Measurements from ENCODE around the gene ERBB4.

Gene ERBB4

DNA sequence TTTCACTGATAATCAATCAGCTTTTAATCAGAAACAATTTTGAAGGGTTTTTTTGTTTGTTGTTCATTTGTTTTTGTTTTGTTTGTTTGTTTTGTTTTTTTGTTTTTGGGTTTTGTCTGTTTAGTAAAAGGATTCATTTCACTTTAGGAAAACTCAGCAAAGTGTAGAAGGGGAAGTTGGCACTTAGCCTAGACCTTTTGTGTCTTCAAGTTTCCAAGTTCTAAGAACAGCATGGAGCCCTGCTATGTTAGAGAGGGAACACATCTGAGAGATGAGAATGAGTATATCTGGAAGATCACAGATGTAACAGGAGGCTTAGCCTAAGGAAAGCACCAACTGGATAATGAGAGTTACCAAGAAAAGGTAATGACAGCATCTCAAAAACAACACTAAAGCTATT, 501.5 kb downstream of the ERBB4 start:
- Histone ChIP-seq H3K9me3 (ENCODE audit: severe bottlenecking) (no peaks in the 10 kb centered on the region), H3K36me3 (no peaks in the 10 kb centered on the region), H3K27ac (no peak overlapping the region), H3K27me3 (ENCODE audit: insufficient read depth, low read depth, severe bottlenecking) (no peaks in the 10 kb centered on the region), H3K4me3 (ENCODE audit: low read depth, low read length) (no peak overlapping the region)
- DNase-seq: no peak
- TF ChIP-seq, protein P1, sequence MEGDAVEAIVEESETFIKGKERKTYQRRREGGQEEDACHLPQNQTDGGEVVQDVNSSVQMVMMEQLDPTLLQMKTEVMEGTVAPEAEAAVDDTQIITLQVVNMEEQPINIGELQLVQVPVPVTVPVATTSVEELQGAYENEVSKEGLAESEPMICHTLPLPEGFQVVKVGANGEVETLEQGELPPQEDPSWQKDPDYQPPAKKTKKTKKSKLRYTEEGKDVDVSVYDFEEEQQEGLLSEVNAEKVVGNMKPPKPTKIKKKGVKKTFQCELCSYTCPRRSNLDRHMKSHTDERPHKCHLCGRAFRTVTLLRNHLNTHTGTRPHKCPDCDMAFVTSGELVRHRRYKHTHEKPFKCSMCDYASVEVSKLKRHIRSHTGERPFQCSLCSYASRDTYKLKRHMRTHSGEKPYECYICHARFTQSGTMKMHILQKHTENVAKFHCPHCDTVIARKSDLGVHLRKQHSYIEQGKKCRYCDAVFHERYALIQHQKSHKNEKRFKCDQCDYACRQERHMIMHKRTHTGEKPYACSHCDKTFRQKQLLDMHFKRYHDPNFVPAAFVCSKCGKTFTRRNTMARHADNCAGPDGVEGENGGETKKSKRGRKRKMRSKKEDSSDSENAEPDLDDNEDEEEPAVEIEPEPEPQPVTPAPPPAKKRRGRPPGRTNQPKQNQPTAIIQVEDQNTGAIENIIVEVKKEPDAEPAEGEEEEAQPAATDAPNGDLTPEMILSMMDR (IDR thresholded peaks at IDR 0.05; ENCODE audit: low read depth, low read length): no peak

DNA sequence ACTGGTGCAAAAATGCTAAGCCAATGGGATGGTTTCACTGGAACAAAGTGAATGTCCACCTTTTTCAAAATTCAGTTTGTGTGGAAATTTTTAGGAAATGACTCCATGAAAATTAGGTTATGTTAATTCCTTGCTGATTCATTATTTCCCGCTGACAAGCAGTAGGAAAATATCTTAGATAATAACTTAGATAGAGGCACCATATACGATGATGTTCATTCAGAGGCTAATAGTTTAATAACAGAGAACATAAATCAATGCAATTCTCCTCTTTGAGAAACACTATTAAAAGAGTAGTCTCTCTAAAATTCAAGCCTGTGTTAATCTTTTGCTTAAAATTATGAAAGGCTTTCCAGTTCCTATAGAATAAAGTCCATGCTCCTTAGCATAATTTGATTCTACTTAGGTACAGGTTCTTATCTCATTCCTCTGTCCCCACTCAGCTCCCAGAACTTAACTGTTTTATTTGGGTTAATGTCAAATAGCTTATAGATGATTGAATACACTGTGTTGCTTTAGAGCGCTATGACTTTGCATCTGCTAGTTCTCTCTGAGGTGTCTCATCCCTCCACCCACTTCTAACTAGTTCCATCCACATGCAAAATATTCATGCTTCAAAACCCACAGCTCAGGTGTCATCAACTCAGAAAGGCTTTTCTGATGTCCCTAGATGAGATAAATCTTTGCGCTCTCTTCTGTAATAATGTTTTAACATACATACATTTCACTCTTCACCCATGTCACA, 503.6 kb downstream of the ERBB4 start:
- Histone ChIP-seq H3K36me3 (no peaks in the 10 kb centered on the region), H3K4me3 (ENCODE audit: low read depth, low read length) (no peak overlapping the region), H3K27me3 (ENCODE audit: insufficient read depth, low read depth, severe bottlenecking) (no peaks in the 10 kb centered on the region), H3K27ac (no peak overlapping the region), H3K9me3 (ENCODE audit: severe bottlenecking) (no peaks in the 10 kb centered on the region)
- DNase-seq: no peak
- TF ChIP-seq, protein P1 (IDR thresholded peaks at IDR 0.05; ENCODE audit: low read depth, low read length): no peak

DNA sequence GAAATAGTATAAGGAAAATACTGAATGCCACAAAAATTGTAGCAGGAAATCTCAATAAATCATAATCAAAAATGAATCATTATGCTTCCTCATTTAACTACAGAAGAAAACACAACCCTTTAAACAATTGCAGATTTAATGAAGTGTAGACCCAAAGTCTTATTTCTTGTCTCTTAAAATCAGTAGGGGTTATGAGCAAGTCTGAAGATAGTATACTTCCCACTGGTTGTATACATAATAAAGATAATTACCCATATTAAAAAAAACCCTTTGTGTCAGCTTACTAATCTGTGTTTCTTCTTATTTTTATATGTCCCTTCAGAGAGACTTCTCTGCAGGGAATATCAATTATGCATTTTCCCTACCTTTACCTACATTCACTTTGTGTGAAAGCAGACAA, 504.7 kb downstream of the ERBB4 start:
- Histone ChIP-seq H3K36me3 (no peaks in the 10 kb centered on the region), H3K27me3 (ENCODE audit: insufficient read depth, low read depth, severe bottlenecking) (no peaks in the 10 kb centered on the region), H3K27ac (no peak overlapping the region), H3K9me3 (ENCODE audit: severe bottlenecking) (no peaks in the 10 kb centered on the region), H3K4me3 (ENCODE audit: low read depth, low read length) (no peak overlapping the region)
- TF ChIP-seq, protein P1 (IDR thresholded peaks at IDR 0.05; ENCODE audit: low read depth, low read length): no peak
- no peak for DNase-seq

DNA sequence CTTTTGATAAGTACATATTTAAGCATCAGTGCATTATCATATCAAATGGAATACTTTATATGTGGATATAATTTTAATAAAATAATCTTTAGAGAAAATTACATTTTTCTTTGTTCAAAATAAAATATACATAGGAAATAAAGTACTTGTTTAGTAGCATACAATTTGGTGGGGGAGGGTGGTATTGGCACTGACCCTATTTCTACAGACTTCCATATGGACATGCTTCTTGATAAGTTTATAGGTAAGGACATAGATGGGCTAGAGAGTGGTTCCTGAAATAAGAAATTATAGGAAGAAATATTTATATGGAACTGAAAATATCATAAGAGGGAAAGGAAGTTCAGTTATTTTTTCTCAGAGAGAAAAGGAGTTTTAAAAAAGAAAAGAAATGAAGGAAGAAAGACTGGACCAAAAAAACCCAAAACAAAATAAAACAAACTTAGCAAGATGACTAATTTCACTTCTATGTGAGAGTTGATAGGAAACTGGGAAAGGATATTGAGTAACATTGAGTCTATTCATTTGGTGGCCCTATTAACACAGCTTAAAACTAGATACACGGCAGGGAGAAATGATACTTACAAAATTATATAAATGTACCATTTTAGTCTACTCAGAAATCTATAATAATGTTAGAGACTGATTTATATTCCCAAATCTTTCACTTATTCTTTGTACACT, 505.9 kb downstream of the ERBB4 start:
- Histone ChIP-seq H3K4me3 (ENCODE audit: low read depth, low read length) (no peak overlapping the region), H3K27me3 (ENCODE audit: insufficient read depth, low read depth, severe bottlenecking) (no peaks in the 10 kb centered on the region), H3K36me3 (no peaks in the 10 kb centered on the region), H3K27ac (no peak overlapping the region), H3K9me3 (ENCODE audit: severe bottlenecking) (no peaks in the 10 kb centered on the region)
- DNase-seq: no peak
- TF ChIP-seq, protein P1 (IDR thresholded peaks at IDR 0.05; ENCODE audit: low read depth, low read length): no peak

DNA sequence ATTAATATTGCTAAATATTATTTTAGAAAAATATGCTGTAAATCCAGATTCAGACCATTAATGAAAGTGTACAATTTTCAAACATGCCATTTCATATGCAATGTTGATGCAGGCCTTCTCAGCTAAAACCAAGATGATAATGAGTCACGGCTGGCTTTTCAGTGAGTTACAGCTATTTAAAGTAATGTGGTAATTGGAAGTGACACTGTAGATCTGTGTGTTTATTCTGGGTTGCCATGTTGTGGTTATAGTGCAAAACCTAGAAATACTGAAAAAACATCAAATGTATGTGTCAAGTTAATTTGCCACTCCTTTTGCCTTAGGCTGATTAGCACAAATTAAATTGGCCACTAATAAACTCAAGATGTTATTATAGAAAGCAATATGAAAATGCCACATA, 506.6 kb downstream of the ERBB4 start:
- no peak overlapping the region for H3K4me3 ChIP-seq (ENCODE audit: low read depth, low read length)
- no peaks in the 10 kb centered on the region for H3K9me3 ChIP-seq (ENCODE audit: severe bottlenecking)
- TF ChIP-seq, protein P1 (IDR thresholded peaks at IDR 0.05; ENCODE audit: low read depth, low read length): no peak
- H3K36me3 ChIP-seq: no peaks in the 10 kb centered on the region
- H3K27me3 ChIP-seq (ENCODE audit: insufficient read depth, low read depth, severe bottlenecking): no peaks in the 10 kb centered on the region
- no peak overlapping the region for H3K27ac ChIP-seq
- no peak for DNase-seq
